Activated T-cell treated with anti-CD3 and anti-CD28 coated beads for 24 hours (primary cell): ENCODE measurements around the gene ARRDC2.
A peak's percentile ranks its signal among the peaks of the same experiment; 100 is the strongest.
"Not testable (repeated sequence)": the region's sequence is repeated elsewhere in the genome, so short reads cannot be mapped to it uniquely, and the experiment has no call there.

Source experiments
- DNase-seq: peaks from one replicate; pipeline ENCODE4 v3.0.0-alpha.2; 2020; ENCODE audit warnings: low read depth

ARRDC2 gene

GRCh38 chr19:18007917-18008673 lies at the start of gene ARRDC2:
ARRDC2 (plus strand) TSS chr19:18008170; CDS start chr19:18008311, 141 bp downstream.
- peak; percentile 81 for DNase-seq

GRCh38 chr19:17963936-17964691 lies 43.9 kb upstream of the ARRDC2 start:
- DNase-seq = no peak

DNA sequence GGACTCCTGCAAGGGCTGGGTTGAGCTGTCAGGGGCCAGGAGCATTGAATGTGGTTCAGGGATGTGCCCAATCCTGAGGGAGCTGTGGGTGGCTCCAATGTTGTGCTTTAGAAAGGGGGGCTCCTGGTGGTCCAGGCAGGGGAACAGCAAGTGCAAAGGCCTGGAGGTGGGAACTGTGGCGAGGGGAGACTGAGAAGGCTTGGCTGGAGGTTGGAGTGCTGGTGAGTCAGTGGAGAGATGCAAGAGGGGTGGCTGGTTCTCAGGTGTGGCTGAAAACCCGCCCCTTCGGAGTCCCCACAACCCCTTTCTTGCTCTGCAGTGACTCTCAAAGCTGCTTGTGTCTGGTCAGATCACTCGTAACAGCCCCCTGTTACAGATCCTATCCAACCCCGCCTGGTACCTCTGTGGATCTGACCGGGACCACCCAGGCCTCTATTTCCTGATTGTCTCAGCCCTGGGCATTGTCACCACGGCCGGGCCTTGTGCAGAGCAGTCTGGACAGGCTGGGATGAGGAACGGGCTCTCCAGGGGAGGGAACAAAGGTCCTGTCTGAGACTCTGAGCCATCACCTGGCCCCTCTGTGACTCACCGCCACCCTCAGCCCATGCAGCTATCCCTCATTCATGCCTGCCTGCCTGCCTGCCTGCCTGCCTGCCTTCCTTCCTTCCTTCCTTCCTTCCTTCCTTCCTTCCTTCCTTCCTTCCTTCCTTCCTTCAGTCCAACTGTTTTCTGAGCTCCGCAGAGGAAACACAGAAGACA lies 42.4 kb upstream of the ARRDC2 start:
- DNase-seq = no peak

- no peak for DNase-seq
Measured at GRCh38 chr19:17966129-17966483, 41.9 kb upstream of the ARRDC2 start.

GRCh38 chr19:17966550-17967256 lies 41.3 kb upstream of the ARRDC2 start, which contains the start of gene KCNN1:
KCNN1 (plus strand) TSS chr19:17967107; CDS start chr19:17973889, 6,782 bp downstream.
- no peak for DNase-seq

DNA sequence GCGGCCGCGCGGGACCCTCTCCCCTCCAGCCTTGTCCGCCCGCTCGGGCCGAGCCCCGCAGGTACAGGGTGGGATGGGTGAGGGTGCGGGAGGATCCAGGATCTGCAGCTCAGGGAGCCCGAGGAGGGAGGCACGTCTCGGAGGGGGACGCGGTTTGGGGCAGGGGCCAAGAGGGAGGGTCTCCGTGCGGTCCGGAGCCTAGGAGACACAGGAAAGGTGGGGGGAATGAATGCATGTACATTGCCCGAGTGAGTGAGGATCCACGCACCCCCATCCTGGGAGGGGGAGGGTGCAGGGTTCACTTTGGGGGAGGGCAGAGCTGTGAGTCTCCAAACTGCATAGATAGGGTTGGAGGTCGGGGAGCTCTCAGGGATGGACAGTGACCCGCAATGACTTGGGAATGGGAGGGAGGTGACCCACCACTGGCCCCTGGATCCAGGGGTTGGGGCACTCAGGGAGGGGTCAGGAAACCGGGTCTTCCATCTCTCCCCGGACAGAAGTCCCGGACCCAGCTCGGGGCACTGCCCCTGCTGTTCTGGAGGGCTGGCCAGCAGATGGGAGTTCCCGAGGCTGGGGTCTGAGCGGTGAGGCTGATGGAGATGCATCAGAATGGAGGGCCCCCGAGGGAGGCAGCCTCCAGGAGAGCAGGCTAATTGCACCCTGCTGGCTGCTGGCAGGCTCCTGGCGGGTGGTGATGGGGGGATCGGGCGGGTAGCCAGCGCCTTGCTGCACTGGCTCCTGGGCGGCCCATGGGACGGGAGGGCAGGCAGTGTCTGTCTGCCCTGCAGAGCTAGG lies 40.5 kb upstream of the ARRDC2 start:
- no peak for DNase-seq

- no peak for DNase-seq
Measured at GRCh38 chr19:17968362-17968761, 39.6 kb upstream of the ARRDC2 start.

- DNase-seq = no peak
Measured at GRCh38 chr19:17969096-17969792, 38.7 kb upstream of the ARRDC2 start.

DNA sequence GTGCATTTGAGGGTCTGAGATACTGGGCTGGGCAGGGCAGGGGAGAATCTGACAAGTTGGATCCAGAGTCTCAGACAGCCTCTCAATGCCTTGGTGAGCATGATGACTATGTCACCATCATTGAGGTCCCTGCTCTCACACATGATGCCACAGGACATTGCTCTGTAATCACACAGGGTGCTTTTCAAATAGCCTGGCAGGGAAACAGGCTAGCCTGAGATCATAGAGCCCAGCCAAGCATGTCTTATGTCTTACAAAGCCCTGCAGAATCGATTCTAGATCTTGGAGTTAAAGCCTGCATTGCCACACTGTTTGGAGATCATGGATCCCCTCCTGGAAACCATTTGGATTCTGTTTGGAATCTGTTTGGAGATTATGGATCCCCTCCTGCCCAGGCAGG lies 35.7 kb upstream of the ARRDC2 start:
- DNase-seq = no peak

- DNase-seq = no peak
Measured at GRCh38 chr19:17973759-17974158, 34.2 kb upstream of the ARRDC2 start.

DNA sequence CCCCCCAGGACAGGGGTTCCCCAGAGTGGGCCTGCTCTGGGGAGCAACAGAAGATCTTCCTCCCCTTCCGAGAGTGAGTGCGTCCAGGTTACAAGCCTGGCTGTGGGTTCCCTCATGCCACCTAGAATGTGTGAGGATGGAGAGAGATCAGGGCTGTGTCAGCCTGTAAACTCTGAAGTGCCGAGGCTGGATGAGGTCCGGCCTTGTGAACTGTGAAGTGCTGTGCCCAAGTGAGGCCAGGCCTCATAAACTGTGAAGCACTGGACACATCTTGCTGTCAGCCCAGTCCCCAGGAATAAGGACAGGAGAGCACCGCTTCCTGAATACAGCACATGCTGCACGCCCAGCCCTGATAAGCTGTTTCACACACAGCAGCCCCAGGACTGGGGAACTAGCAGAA lies 33.4 kb upstream of the ARRDC2 start:
- DNase-seq = no peak

- DNase-seq = no peak
Measured at GRCh38 chr19:17975032-17975431, 32.9 kb upstream of the ARRDC2 start.

DNA sequence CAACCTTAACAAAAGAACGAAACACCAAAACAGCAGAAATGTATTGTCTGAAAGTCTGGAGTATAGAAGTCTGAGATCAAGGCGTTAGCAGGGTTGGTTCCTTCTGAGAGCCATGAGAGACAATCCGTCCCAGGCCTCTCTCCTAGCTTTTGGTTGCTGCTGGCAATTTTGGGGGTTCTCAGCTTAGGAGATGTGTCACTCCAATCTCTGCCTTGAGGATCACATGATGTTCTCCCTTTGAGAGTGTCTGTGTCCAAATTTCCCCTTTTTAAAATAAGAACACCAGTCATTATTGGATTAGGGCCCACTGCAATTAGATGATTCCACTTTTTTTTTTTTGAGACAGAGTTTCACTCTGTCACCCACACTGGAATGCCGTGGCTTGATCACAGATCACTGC lies 30.9 kb upstream of the ARRDC2 start:
- DNase-seq = no peak

- DNase-seq = no peak
Measured at GRCh38 chr19:17977488-17977887, 30.5 kb upstream of the ARRDC2 start.

DNA sequence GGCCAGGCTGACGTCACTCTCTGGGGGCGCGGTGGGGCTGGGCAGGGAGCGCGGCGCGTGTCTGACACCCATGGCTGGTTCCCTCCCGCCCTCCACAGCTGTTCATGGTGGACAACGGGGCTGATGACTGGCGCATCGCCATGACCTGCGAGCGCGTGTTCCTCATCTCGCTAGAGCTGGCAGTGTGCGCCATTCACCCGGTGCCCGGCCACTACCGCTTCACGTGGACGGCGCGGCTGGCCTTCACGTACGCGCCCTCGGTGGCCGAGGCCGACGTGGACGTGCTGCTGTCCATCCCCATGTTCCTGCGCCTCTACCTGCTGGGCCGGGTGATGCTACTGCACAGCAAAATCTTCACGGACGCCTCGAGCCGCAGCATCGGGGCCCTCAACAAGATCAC lies 26.4 kb upstream of the ARRDC2 start:
- DNase-seq = no peak

DNA sequence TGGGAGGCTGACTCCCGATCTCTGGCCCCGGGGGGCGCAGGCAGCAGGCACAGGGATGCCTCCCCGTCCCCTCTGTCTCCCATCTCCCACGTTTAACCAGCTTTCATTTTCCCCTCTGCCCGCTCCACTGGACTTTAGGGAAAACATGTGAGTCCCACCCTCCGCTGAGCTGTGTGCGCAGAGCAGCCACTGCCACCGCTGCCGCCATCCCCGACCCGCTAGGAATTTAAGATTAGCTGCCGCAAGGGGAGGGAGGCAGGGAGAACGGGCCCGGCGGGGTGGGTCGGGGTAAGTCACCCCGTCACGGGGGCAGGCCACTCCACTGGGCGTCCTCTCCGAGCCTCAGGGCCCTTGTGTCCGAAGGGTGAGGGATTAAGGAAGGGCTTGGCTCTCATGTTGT lies 25.5 kb upstream of the ARRDC2 start:
- DNase-seq = no peak

DNA sequence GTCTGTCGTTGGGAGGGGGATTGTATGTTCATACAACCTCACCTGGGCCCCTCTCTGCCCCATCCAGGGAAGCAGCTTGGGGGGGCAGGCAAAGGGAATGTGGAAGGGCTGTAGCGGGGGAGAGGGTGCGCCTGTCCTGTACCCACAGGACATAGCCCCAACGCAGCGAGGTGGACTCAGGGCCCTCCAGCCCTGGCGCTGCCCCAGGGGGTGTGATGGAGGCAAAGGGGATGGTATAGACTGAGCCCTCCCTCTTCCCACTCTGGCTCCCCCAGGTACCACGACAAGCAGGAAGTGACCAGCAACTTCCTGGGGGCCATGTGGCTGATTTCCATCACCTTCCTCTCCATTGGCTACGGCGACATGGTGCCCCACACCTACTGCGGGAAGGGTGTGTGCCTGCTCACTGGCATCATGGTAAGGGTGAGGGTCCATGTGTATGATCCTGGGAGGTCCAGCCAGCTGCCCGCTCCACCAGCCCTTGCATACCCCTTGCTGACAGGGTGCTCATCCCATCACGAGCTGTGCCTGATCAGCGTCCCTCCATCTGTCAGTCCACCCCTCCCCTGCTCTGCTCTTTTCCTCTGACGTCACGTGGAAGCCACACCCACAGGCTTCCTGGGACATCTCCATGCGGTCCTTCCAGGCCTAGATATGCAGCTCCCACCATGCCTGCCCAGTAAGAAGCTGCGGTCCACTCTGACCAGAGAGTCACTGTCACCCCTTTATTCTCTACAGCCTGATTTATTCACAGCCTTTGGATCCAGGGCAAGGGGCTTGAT lies 22.7 kb upstream of the ARRDC2 start:
- no peak for DNase-seq

DNA sequence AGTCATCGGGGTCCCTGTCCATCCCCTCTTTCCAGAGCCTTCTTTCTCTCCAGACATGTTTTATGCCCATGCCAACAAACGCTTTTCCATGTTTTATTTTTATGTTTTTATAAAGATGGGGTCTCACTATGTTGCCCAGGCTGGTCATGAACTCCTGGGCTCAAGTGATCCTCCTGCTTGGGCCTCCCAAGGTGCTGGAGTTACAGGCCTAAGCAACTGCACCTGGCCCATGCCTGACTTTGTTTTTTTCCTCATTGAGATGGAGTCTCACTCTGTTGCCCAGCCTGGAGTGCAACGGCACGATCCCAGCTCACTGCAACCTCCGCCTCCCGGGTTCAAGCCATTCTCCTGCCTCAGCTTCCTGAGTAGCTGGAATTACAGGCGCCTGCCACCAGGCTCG lies 21.4 kb upstream of the ARRDC2 start:
- DNase-seq = not testable (repeated sequence)

DNA sequence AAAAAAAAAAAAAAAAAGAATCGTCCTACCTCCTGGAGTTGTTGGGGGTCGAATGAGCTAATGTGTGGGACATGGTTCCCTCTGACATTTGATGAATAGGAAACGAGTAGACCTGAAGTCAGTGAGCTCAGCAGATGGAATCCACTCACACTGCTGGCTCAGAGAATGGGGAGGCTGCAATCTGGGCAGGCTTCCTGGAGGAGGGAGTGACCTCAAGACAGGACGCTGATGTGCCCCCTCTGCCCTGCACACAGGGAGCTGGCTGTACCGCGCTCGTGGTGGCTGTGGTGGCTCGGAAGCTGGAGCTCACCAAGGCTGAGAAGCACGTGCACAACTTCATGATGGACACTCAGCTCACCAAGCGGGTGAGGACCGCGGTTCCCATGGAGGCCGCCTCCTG lies 19.8 kb upstream of the ARRDC2 start:
- no peak for DNase-seq
